ENCODE results near the gene AP2A2. TPM values are rescaled to one million over a fixed set of nuclear protein-coding genes. Genes with fewer than 3 reads are reported as not detected.

Gene AP2A2
- polyA plus RNA-seq, 1 donor, result 43.8 TPM

DNA sequence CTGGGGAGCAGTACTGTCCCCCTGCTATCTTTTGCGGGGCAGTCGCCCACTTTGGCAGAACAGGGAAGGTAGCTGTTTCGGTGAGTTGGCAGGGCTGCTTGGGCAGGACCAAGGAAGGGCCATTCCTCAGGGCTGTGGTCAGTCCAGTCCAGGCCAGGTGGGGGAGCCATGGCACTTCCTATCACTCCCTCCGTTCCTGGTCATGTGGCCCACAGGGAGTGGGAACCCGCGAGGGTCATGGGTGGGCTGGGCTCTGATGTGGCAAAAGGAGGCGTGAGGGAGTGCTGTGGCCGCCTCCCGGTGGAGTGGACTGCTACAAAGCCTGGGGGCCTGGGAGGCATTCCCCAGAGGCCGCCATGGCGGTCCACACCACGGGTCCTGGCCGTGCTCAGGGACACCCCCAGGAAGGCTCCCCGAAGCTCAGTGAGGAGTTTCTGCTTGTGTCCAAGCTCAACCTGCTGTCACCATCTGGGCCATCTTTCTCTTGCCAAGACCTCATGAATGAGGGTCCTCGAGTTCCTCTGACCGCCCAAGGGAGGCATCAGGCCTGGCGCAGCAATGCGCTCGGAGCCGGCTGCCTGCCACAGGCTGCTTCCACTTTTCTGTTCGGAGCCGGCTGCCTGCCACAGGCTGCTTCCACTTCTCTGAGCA lies 27.0 kb upstream of the AP2A2 start:
- no peak for DNase-seq (ENCODE audit: low read depth)

DNA sequence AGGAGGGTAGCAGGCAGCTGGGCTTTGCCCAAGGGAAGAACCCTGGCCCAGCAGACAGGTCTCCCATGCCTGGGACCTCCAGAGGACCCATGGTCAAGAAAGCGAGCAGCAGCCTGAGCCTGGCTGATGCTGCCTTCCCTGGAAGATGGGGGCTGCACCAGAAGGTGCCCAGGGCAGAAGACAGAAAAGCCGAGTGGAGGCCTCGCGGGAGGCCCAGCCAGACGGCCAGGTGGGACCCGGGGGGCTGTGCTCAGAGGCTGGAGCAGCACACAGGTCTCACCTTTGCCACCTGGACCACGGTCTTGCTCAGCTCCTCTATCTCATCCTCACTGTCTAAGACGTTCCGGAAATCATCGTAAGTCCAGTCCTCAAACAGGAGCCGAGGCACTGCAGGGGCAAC lies 25.9 kb upstream of the AP2A2 start:
- no peak for DNase-seq (ENCODE audit: low read depth)

DNA sequence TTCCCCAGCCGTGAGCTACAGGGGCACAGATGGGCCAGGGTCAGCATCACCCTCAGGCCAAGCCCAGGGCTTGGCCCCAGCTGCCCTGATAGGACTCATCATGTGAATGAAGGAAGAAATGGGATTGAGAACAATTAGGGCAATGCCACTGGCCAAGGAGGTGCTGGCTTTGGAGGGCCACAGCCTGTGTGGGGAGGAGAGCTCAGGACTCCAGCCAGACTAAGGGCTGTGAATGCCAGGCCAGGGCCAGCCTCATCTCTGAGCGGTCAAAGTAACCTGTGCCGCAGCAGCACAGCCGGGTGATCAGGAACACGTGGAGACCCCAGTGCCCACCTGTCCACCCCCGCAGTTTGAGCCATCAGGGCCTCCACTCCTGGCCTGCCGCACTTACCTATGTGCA lies 25.1 kb upstream of the AP2A2 start:
- DNase-seq (ENCODE audit: low read depth), result no peak

DNA sequence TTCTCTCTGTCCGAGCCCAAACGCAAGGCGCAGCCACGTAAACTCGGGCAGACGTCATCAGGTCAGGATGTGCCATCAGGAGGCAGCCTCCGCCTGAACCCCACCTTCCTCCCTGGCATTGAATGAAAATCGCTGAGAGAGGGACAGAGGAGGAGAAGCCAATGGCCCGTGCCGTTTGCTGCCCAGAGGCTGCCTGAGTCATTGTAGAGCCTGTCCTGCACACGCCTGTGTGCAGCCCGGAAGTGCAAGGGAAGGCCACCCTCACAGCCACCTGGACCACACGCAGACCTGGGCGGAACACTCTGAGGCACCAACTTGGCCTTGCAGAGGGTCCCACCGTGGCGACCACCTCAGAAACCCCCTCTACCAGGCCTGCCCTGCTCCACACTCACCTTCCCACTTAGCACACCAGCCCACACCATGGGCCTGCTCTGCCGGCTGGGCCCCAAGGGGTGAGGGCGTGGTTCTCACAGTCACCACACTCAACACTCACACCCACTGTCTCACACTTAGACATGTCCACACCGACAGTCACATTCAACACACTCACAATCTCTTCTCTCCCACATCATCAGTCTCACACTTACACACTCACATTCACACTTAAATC lies 24.1 kb upstream of the AP2A2 start:
- no peak for DNase-seq (ENCODE audit: low read depth)

DNA sequence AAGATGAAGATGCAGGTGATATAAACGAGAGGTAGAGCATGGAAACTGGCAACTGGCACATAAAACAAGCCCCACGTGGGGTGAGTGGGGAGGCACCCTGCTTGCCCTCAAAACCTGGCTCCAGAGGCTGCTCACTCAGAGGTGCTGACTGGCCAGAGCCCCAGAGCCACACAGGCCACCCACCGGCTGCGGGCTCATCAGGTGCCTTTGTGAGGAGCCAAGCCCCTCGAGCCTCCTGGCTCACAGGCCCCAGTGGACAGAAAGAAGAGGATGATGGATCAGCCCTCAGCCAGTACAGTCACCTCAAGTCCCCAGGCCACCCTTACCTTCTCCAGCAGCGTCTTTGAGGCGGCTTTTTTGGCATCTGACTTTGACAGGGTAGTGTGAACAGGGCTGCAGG lies 21.3 kb upstream of the AP2A2 start:
- DNase-seq (ENCODE audit: low read depth), result no peak

DNA sequence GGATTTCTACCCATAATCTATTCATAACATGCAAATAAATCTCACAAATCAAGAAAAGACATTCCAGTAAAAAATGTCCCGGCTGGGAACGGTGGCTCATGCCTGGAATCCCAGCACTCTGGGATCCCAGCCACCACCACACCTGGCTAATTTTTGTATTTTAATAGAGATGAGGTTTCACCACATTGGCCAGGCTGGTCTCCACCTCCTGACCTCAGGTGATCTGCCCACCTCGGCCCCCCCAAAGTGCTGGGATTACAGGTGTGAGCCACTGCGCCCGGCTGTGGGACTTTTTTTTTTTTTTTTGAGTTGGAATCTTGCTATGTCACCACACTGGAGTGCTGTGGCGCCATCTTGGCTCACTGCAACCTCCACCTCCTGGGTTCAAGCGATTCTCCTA lies 19.7 kb upstream of the AP2A2 start:
- DNase-seq (ENCODE audit: low read depth), result no peak

DNA sequence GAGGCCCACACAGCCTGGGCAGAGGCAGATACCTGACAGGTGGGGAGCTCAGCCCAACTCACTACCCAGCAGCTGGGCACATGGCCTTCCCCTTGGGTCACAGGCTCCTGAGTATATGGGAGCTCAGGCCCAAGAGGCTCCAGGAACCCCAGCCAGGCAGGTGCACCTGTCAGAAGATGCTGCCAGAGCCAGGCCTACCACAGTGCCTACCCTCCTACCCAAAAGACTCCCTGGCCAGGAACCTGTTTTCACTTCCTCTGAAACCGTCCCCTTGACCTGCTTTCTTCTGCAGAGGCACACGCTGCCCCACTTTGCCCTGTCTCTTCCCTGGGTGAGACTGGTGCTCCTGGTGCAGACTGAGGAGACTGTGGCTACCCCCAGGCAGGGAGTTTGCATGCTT lies 18.0 kb upstream of the AP2A2 start:
- no peak for DNase-seq (ENCODE audit: low read depth)

DNA sequence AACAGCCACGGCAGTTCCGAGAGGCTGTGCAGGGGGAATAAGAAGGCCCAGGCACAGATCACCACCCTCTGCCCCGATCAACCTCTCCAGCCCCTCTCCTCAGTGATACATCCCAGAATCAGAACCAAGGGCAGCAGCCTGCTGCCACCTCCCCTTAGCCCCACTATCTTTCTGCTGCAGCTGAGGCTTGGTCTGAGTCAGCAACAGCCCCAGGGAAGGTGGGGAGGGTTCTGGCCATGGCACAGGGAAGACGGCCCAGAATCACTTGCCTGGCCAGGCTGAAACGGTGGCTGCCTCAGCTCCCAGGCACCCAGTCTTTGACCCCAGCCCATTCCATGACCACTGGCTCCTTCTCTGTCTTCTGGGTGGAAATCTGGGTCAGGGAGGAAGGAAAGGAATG lies 17.4 kb upstream of the AP2A2 start:
- DNase-seq (ENCODE audit: low read depth), result no peak

DNA sequence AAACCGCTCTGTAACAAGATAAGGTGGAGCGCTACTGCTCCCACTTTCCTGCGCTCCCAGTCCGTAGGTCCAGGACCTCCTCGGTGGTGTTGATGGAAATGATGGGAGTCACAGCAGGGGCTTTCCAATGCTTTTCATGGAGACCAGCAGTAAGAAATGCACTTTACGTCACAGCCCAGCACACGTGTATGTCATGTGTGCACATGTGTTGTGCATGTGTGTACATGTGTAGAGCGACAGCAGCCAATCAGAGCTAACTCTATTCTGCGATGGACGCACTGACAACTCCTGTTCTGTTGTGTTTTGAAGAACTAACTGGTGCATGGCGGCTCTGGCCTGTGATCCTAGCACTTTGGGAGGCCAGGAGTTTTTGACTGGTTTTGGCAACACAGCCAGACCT lies 16.3 kb upstream of the AP2A2 start:
- no peak for DNase-seq (ENCODE audit: low read depth)

DNA sequence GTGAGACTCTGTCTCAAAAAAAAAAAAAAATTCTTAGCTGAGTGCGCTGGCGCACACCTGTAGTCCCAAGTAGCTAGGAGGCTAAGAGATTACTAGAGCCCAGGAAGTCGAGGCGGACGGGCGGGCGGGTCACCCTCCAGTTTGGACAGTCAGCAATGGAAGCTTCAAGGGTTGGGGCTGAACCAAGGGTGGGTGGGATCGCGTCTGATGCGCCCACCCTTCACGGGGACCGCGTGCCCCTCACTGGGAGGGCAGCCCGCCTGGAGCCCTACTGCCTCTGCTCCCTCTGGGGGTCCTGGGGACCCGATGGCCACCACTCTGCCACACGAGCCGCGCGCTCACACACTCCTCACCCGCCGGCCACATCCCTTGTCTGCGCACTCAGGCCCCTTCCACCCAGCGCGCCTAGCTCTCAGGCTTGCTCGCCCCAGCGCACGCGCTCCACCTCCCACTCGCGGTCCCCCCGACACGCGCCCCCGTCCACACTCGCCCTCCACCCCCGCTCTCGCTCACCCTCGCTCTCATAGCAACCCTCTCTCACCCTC lies 15.6 kb upstream of the AP2A2 start:
- no peak for DNase-seq (ENCODE audit: low read depth)

DNA sequence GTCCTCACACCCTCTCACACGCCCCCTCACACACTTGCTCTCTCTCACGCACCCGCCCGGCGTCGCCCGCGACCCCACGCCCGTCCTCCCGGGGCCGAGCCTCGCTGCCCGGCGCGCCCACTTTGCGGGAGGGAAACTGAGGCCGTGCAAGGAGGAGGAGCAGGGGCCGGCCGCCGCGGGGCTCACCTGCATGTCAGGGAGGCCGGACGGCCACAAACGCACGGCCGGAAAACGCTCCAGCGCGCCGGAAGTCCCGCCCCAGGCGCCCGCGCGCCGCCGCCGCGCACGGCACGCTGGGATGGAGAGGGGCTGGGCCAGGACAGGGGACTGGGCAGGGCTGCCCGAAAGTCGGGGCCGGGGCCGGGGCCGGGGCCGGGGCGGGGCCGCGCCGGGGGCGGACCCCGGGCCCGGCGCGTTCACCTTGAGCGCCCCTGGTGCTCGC lies 15.1 kb upstream of the AP2A2 start, which contains the start of gene CHID1:
Gene CHID1, minus strand, starts transcription at position 222 of the 442 bp plus-strand sequence. CDS start 5,994 bp downstream, outside the sequence.
- DNase-seq (ENCODE audit: low read depth), result no peak

DNA sequence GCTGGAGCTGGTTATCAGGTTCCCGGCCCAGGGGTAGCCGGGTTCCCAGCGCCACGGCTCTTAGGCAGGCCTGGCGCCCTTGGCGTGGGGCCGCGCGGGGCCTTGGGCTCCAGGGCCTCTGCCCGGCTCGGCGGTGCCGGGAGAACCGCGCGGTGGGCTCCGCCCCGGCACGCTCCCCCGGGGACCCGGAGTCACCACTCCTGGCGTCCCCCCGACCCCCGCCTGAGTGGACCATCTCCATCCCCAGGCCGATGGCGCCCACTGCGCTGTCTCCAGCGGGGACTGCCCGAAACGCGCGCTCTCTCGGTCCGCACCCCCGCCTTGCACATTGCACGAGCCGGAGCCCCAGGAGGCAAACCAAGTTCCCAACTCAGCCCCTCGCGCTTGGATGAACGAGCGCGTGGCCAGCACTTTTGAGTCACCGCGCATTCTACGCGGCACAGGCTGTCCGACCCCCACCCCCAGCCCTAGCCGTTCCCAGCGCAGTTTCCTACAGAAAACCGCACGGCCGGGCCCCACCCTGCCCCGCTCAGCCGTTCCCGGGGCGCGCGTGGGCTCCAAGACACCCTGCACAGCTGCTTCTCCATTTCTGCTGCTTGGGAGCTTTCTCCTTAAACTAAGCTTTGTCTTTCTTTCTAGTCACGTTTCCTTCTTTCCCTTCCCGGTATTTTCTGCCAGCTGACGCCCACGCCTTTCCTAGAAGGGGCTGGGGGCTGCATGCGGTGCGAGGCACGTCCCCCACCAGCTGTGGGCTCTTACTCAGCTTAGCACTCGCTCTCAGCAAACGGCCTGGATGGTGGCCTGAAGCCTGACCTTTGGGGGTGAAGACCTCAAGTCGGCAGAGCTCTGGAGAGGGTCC lies 14.4 kb upstream of the AP2A2 start:
- no peak for DNase-seq (ENCODE audit: low read depth)

DNA sequence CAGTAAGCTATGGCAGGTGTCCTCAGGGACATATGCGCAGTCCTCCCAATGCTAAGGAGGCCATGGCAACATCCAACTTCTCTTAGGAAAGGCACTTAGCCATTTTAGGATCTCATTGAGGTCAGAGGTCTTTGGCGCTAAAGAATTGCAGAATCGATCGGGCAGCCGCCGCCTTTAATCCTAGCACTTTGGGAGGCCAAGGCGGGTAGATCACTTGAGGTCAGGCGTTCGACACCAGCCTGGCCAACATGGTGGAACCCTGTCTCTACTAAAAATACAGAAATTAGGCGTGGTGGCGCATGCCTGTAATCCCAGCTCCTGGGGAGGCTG lies 13.8 kb upstream of the AP2A2 start:
- no peak for DNase-seq (ENCODE audit: low read depth)

DNA sequence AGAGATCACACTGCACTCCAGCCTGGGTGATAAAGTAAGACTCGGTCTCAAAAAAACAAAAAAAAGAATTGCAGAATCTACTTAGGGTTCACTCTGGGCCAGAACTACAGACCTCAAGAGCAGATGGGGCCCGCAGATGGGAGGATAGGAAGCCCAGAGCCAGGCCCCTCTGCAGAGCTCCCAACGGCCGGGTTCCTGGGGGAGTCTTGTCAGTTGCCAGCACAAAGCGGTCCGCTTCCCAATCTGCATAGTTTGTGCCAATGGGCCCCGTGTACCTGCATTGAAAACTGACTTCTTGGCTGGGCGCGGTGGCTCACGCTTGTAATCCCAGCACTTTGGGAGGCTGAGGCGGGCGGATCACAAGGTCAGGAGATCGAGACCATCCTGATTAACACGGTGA lies 13.4 kb upstream of the AP2A2 start:
- no peak for DNase-seq (ENCODE audit: low read depth)

DNA sequence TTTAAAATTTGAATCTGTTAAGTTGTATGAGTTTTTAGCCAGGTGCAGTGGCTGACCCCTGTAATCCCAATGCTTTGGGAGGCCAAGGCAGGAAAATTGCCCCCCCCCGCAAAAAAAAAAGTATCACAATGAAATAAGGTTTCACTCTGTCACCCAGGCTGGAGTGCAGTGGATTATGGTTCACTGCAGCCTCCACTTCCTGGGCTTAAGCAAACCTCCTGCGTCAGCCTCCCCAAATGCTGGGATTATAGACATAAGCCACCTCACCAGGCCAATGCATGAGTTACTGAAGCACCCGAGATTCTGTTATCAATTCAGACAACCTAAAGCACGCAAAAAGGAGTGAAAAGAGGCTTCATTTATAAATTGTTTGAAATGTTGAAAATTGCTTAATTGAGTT lies 12.6 kb upstream of the AP2A2 start:
- no peak for DNase-seq (ENCODE audit: low read depth)

DNA sequence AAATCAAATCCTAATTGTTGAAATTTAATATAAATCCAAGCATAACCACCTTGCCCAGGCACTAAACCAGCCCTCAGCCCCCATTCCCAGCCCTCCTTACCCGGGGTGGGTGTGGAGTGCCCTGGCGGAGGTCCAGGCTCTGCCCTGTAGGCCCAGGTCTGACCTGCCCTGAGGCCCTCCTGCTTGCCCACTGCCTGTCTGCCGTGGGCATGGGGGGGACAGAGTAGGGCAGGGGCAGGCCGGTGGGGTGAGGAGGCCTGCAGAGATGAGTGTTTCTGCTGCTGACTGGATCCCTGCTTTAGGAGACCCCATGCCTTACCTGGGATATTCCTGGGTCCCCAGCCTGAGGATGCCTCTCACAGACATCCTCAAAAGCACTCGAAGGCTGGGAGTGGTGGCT lies 11.5 kb upstream of the AP2A2 start:
- DNase-seq (ENCODE audit: low read depth), result no peak

DNA sequence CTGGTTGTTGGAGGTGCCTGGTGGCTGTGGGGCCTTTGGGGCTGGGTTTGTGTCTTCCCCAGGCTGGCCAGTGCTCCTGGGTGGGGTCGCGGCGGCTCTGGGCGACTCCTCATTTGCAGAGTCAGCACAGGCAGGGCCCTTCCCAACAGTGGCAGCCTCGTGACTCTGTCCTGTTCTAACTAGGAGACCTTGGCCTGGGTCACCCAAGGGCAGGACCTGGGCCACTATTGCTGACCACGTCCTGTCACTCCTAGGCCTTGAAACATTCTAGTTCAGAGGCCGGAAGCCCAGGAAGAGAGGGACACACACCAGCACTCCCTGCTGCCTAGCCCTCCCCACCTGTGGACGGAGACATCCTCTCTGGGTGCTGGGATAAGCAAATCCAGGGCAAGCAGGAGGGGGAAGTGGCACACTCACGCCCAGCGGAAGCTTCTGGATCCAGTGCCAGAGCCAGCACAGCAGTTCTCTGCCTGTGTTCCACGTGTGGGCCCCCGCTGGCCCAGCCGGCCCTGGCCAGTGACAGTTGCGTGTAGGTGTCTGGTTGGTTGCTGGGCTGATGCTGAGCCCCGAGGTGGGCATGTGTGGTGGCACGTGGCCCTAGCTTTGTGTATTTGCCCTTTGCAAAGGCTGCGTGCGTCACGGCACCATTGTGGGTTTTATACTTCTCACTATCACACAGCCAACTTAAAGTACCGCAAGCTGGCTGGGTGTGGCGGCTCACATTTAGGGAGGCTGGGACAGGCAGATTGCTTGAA lies 10.7 kb upstream of the AP2A2 start:
- DNase-seq (ENCODE audit: low read depth), result no peak

DNA sequence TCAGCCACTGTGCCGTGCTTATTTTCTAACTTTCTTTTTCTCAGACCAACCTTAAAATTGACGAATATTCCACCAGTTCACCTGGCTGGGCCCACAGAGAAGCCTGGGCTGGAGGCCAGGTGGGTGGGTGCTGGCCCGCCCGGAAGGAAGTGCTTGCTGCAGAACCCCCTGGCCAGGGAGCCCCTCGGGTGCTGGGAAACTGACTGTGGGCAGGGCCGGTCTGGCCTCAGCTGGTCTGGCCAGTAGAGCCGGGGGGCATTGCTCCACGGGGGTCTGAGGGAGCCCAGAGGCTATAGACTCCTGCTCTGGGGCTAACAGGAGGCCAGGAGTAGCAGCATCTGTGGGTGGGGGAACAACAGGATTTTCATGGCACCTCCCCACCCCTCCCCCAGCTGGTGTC lies 8.2 kb upstream of the AP2A2 start:
- no peak for DNase-seq (ENCODE audit: low read depth)

DNA sequence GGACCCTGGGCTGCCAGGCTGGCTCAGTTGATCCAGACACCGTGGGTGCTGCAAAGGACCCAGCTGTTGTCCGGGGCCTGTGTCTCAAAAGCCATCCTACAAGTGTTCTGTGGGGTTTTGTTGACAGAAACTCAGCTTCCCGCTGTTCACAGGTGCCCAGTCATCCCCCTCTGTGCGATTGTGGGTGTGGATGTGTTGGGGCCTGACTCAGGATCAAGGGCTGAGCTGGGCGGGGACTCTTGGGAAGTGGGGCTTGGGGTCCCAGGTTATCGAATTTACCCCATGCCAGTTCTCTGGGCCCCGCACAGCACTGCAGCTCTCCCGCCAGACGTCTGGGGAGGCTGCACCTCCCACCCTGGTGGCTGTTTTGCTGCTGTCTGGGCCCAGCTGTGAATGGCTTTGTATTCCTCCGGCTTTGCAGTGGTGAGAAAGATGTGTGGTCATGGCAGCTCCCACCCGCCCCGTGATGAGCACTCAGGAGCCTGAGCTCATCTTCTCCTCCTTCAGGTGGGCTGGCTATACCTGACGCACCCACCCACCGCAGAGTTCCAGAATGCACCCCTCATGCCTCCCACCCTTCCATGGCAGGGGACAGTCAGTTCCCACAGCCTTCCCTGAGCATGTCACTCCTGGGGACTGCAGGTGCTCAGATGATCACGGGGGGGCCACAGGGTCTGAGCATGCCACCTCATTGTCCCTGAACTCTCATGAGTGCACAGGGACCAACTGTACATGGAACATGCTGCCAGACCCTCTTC lies 3.6 kb upstream of the AP2A2 start:
- no peak for DNase-seq (ENCODE audit: low read depth)

DNA sequence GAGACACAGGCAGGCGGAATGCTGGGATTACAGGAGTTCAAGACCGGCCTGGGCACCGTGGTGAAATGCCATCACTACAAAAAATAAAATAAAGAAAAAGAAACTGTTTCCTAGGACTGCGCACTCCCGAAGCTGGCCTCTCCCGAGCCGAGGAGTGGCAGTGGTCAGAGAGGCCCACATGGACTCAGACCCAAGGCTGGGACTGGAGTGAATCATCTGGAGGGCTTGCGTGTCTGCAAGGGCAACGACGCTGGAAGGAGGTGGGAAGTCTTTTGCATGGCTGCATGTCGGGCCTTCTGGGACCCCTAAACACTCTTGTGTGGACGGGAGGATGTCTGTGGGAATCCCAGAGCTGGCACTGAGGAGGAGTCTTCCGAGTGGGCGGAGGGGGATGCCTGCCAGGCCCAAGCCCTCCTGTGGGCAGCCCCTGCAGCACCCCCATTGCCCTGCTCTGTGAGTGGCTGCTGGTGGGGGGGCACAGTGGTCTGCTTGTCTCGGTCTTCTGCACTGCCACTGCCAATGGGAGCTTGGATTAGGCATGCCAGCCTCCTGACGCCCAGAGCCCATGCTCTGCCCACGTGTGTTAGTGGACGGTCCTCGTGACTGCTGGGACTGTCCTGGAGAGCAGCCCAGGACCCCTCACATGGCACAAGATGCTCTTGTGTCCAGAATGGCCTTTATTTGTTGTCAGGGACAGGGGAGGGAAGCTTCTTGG lies 1.8 kb upstream of the AP2A2 start:
- DNase-seq (ENCODE audit: low read depth), result no peak
